GM21529 (cell line): Measurements from ENCODE around the gene TTC1.
A peak's percentile ranks its signal among the peaks of the same experiment; 100 is the strongest.
"Not testable (repeated sequence)": the region's sequence is repeated elsewhere in the genome, so short reads cannot be mapped to it uniquely, and the experiment has no call there.

Source experiments
- ATAC-seq: cut with Tn5 transposase; IDR thresholded peaks from one replicate; pipeline ENCODE4 v1.9.1; 2021; ENCODE audit not compliant: unreplicated experiment

The TTC1 gene

GRCh38 chr5:159995907-159996306 is 13.0 kb upstream of the TTC1 start:
- no peak for ATAC-seq

GRCh38 chr5:160001457-160001856 is 7.5 kb upstream of the TTC1 start:
- ATAC-seq = no peak

- ATAC-seq = no peak
These were observed 1.4 kb upstream of the TTC1 start for GRCh38 chr5:160007514-160007913.

- ATAC-seq = peak; percentile 8
These were observed 436 bp upstream of the TTC1 start for GRCh38 chr5:160008529-160008876.

GRCh38 chr5:160009591-160009989 is 651 bp downstream of the TTC1 start:
- ATAC-seq = peak; percentile 14

- no peak for ATAC-seq
These were observed 2.5 kb downstream of the TTC1 start for GRCh38 chr5:160011471-160011870.

GRCh38 chr5:160014197-160014596 is 5.3 kb downstream of the TTC1 start:
- not testable (repeated sequence) for ATAC-seq

GRCh38 chr5:160018945-160019625 is 10.1 kb downstream of the TTC1 start:
- no peak for ATAC-seq

GRCh38 chr5:160020266-160020770 is 11.4 kb downstream of the TTC1 start:
- ATAC-seq = no peak

GRCh38 chr5:160020964-160021363 is 12.0 kb downstream of the TTC1 start:
- no peak for ATAC-seq

GRCh38 chr5:160021831-160022446 is 13.0 kb downstream of the TTC1 start:
- peak; percentile 96 for ATAC-seq

GRCh38 chr5:160023007-160023907 is 14.3 kb downstream of the TTC1 start:
- no peak for ATAC-seq

- no peak for ATAC-seq
These were observed 15.1 kb downstream of the TTC1 start for GRCh38 chr5:160023908-160024630.

GRCh38 chr5:160029004-160029403 is 20.1 kb downstream of the TTC1 start:
- no peak for ATAC-seq

GRCh38 chr5:160029540-160030139 is 20.7 kb downstream of the TTC1 start:
- ATAC-seq = no peak

GRCh38 chr5:160030631-160031377 is 21.9 kb downstream of the TTC1 start:
- ATAC-seq = no peak

- ATAC-seq = no peak
These were observed 24.8 kb downstream of the TTC1 start for GRCh38 chr5:160033546-160034252.

GRCh38 chr5:160036243-160036642 is 27.3 kb downstream of the TTC1 start:
- no peak for ATAC-seq

GRCh38 chr5:160036884-160037283 is 27.9 kb downstream of the TTC1 start:
- no peak for ATAC-seq
